ENCODE data around the gene DNAJA3. TPM values are rescaled to one million over a fixed set of nuclear protein-coding genes. Genes with fewer than 3 reads are reported as not detected.

DNAJA3 gene
- total and polyA plus RNA-seq, 10 of the 15 experiments (the other 5 are each of a cell fraction or from before 2014, with no cell fraction given), result 8.4 to 141 (median 60.8) TPM

- Histone ChIP-seq H2AFZ (ENCODE audit: control insufficient read depth, low read depth, low read length) (no peak overlapping the region), H4K20me1 (ENCODE audit: control insufficient read depth, insufficient read depth) (no peaks in the 10 kb centered on the region), H3K4me3 (no peak overlapping the region), H3K27me3 (replicated peaks in 1 of 2; ENCODE audit: control insufficient read depth in 2 of 2, insufficient read depth in 2 of 2, low read length in 1 of 2) (no peaks in the 10 kb centered on the region), H3K4me1 (ENCODE audit: control insufficient read depth, insufficient read depth, low read length) (no peaks in the 10 kb centered on the region), H3K4me2 (ENCODE audit: control insufficient read depth, insufficient read depth) (no peak overlapping the region), H3K9me3 (replicated peaks; ENCODE audit: control insufficient read depth, insufficient read depth, low read length) (no peaks in the 10 kb centered on the region), H3K27ac (ENCODE audit: control insufficient read depth, insufficient read depth) (no peak overlapping the region), H3K79me2 (ENCODE audit: control insufficient read depth, insufficient read depth, low read length) (no peaks in the 10 kb centered on the region), H3K9ac (ENCODE audit: control insufficient read depth, insufficient read depth, low read length) (no peak overlapping the region), H3K36me3 (ENCODE audit: control insufficient read depth in 2 of 2, insufficient read depth in 2 of 2, low read length in 1 of 2) (peaks cover 10 to 20% of the 10 kb centered on the region in 2 experiments)
- FAIRE-seq (no peak), DNase-seq (ENCODE audit: low read depth, low spot score) (no peak), ATAC-seq (no peak)
- CTCF ChIA-PET, result interaction anchor here (0.6 to 3.9 kb wide), 5 partner anchors 12 to 104 kb away, joined by 3 to 30 read pairs (median 8); partner anchors contain the start of gene PAM16
- in situ Hi-C loops (cut with MboI), result no loop called here
- intact Hi-C loops (cut with micrococcal nuclease; ENCODE audit: unreplicated experiment), result loop anchor here (5.0 kb wide), 1 partner anchor 94 kb away; no protein-coding TSS in a partner anchor
- no TSS peak for BruUV-seq (replicated peaks)
- SMC1A ChIA-PET (ENCODE audit: uncharacterized antibody, unreplicated experiment), result no interaction called here
- POLR2A ChIA-PET, result no interaction called here
- TF ChIP-seq SUPT20H (IDR thresholded peaks at IDR 0.05; ENCODE audit: borderline replicate concordance, control insufficient read depth, low read depth, low read length) (no peak), TBL1XR1 (IDR thresholded peaks at IDR 0.05; ENCODE audit: low read depth, low read length) (no peak), ZZZ3 (IDR thresholded peaks at IDR 0.05; ENCODE audit: control insufficient read depth, insufficient read length, low read depth) (no peak), CBFB (IDR thresholded peaks at IDR 0.05; ENCODE audit: low read depth) (no peak), POLR2AphosphoS5 (IDR thresholded peaks at IDR 0.05; ENCODE audit: low read length) (0 out of 2 replicates have a peak, but pooled peaks have one; percentile 1), BCLAF1 (IDR thresholded peaks at IDR 0.05) (no peak), NFIC (IDR thresholded peaks at IDR 0.05; ENCODE audit: low read depth, low read length) (no peak), REST (IDR thresholded peaks at IDR 0.05; ENCODE audit: low read depth, low read length) (no peak)
- RAD21 ChIA-PET (ENCODE audit: unreplicated experiment), result interaction anchor here (0.8 kb wide), 2 partner anchors 51 to 70 kb away, joined by 3 read pairs; no protein-coding TSS in a partner anchor
- 97% methylated on average over 11 of the region's 12 CpGs for WGBS (ENCODE audit: insufficient coverage, insufficient replicate concordance, low lambda C conversion rate, missing lambda C conversion rate)
Measured at GRCh38 chr16:4401094-4401501, 24.6 kb upstream of the DNAJA3 start.

Measured in GM12878 (cell line).